ENCODE measurements around the gene EBF4. TPM values are rescaled to one million over a fixed set of nuclear protein-coding genes. Genes with fewer than 3 reads are reported as not detected.

The EBF4 gene
- total and polyA plus RNA-seq, 10 of the 15 experiments (the other 5 are each of a cell fraction or from before 2014, with no cell fraction given), result 0.13 TPM; not detected in 9

- ChIA-PET CTCF (no interaction called here), SMC1A (ENCODE audit: uncharacterized antibody, unreplicated experiment) (no interaction called here), RAD21 (ENCODE audit: unreplicated experiment) (no interaction called here), POLR2A (no interaction called here)
- in situ Hi-C loops (cut with MboI), result no loop called here
- Histone ChIP-seq H2AFZ (ENCODE audit: control insufficient read depth, low read depth, low read length) (no peak overlapping the region), H3K9me3 (replicated peaks; ENCODE audit: control insufficient read depth, insufficient read depth, low read length) (no peaks in the 10 kb centered on the region), H3K4me1 (ENCODE audit: control insufficient read depth, insufficient read depth, low read length) (peaks cover 11% of the 10 kb centered on the region), H3K79me2 (ENCODE audit: control insufficient read depth, insufficient read depth, low read length) (peaks cover 28% of the 10 kb centered on the region), H3K27ac (ENCODE audit: control insufficient read depth, insufficient read depth) (no peak overlapping the region), H3K4me3 (no peak overlapping the region), H4K20me1 (ENCODE audit: control insufficient read depth, insufficient read depth) (peaks cover 12% of the 10 kb centered on the region), H3K4me2 (ENCODE audit: control insufficient read depth, insufficient read depth) (no peak overlapping the region), H3K9ac (ENCODE audit: control insufficient read depth, insufficient read depth, low read length) (no peak overlapping the region), H3K36me3 (ENCODE audit: control insufficient read depth in 2 of 2, insufficient read depth in 2 of 2, low read length in 1 of 2) (peaks cover 27 to 47% of the 10 kb centered on the region in 2 experiments), H3K27me3 (replicated peaks in 1 of 2; ENCODE audit: control insufficient read depth in 2 of 2, insufficient read depth in 2 of 2, low read length in 1 of 2) (no peaks in the 10 kb centered on the region)
- WGBS (ENCODE audit: insufficient coverage, insufficient replicate concordance, low lambda C conversion rate, missing lambda C conversion rate), result 93% methylated on average over 10 of the region's 10 CpGs
- no peak for DNase-seq (ENCODE audit: low read depth, low spot score)
- BruUV-seq (replicated peaks), result no TSS peak
- no peak for TF ChIP-seq BMI1 (IDR thresholded peaks at IDR 0.05; ENCODE audit: borderline replicate concordance)
- no peak for TF ChIP-seq LARP7 (IDR thresholded peaks at IDR 0.05)
- TF ChIP-seq RCOR1 (conservative IDR thresholded peaks at IDR 0.05; ENCODE audit: low read depth, low read length), result no peak
- TF ChIP-seq CTCF (IDR thresholded peaks at IDR 0.05 in 2 of 3, conservative IDR thresholded peaks at IDR 0.05 in 1 of 3; ENCODE audit: control insufficient read depth in 2 of 3, extremely low read depth in 1 of 3, insufficient read depth in 1 of 3, low read depth in 3 of 3, low read length in 3 of 3), result no peak
- TF ChIP-seq SP1 (IDR thresholded peaks at IDR 0.05; ENCODE audit: low read depth, low read length), result no peak
- TF ChIP-seq RFX5 (IDR thresholded peaks at IDR 0.05; ENCODE audit: low read depth, low read length), result no peak
- TF ChIP-seq CBX5 (IDR thresholded peaks at IDR 0.05; ENCODE audit: low read depth), result no peak
- no peak for TF ChIP-seq MYB (IDR thresholded peaks at IDR 0.05; ENCODE audit: borderline replicate concordance, low read depth, low read length)
- intact Hi-C loops (cut with micrococcal nuclease; ENCODE audit: unreplicated experiment), result no loop called here
- no peak for FAIRE-seq
- ATAC-seq, result no peak
These were observed 33.0 kb upstream of the EBF4 start for GRCh38 chr20:2659547-2659946.

Measured in GM12878 (cell line).